Measurements from ENCODE around the gene ACOX3.

DNA sequence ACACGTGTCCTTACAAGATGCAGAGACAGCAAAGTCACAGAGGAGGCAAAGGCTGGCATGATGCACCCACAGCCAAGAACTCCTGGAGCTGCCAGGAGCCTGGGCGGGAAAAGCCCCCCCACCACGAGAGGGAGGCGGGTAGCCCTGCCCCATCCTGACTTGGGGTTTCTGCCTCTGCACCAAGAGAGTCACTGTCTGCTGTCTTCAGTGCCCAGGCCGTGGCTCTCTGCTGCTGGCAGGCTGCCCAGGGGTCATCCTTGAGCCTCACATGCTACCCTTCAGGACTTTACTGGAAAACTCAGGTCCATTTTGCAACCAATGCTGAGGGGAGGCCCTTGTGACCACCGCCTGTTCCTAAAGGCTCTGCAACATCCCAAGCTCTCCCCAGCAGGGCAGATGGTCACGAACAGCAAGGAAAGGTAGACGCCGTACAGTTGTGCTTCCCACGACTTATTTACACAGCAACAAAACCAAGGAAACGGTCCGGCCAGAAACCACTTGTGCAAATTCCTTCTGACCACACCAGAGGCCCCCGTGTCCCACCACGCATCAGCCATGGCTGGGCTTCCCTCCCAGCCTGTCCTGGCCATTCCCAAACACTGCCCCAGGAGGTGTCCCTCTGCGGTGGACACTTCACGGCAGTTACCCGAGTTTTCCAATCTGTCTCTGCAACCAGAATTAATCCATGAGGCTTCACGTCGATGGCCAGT lies 56.9 kb downstream of the ACOX3 start:
- TF ChIP-seq, protein P1, sequence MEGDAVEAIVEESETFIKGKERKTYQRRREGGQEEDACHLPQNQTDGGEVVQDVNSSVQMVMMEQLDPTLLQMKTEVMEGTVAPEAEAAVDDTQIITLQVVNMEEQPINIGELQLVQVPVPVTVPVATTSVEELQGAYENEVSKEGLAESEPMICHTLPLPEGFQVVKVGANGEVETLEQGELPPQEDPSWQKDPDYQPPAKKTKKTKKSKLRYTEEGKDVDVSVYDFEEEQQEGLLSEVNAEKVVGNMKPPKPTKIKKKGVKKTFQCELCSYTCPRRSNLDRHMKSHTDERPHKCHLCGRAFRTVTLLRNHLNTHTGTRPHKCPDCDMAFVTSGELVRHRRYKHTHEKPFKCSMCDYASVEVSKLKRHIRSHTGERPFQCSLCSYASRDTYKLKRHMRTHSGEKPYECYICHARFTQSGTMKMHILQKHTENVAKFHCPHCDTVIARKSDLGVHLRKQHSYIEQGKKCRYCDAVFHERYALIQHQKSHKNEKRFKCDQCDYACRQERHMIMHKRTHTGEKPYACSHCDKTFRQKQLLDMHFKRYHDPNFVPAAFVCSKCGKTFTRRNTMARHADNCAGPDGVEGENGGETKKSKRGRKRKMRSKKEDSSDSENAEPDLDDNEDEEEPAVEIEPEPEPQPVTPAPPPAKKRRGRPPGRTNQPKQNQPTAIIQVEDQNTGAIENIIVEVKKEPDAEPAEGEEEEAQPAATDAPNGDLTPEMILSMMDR (IDR thresholded peaks at IDR 0.05; ENCODE audit: low read length), result no peak
- TF ChIP-seq EZH2 (IDR thresholded peaks at IDR 0.05; ENCODE audit: borderline replicate concordance, low read length), result no peak
